ENCODE measurements around the gene BDP1.

- no peak for TF ChIP-seq CTCF (IDR thresholded peaks at IDR 0.05)
- no peak for TF ChIP-seq EP300 (IDR thresholded peaks at IDR 0.05)
- TF ChIP-seq POLR2A (IDR thresholded peaks at IDR 0.05), result no peak
These were observed 145.3 kb downstream of the BDP1 start for GRCh38 chr5:71600783-71601182.
